ENCODE measurements around the gene GPR162.

Gene GPR162

GRCh38 chr12:6834254-6834653, 12.6 kb downstream of the GPR162 start:
- TF ChIP-seq CTCF (conservative IDR thresholded peaks at IDR 0.05; ENCODE audit: control insufficient read depth, insufficient read depth, low read depth, low read length): no peak
- no peak overlapping the region for H3K4me3 ChIP-seq (ENCODE audit: control insufficient read depth, low read depth, low read length)
- no peak for DNase-seq (ENCODE audit: low read depth)

GRCh38 chr12:6834873-6835272, 13.3 kb downstream of the GPR162 start:
- no peak overlapping the region for H3K4me3 ChIP-seq (ENCODE audit: control insufficient read depth, low read depth, low read length)
- no peak for TF ChIP-seq CTCF (conservative IDR thresholded peaks at IDR 0.05; ENCODE audit: control insufficient read depth, insufficient read depth, low read depth, low read length)
- no peak for DNase-seq (ENCODE audit: low read depth)

GRCh38 chr12:6836851-6837250, 15.2 kb downstream of the GPR162 start:
- H3K4me3 ChIP-seq (ENCODE audit: control insufficient read depth, low read depth, low read length): no peak overlapping the region
- TF ChIP-seq CTCF (conservative IDR thresholded peaks at IDR 0.05; ENCODE audit: control insufficient read depth, insufficient read depth, low read depth, low read length): no peak
- DNase-seq (ENCODE audit: low read depth): no peak

- TF ChIP-seq CTCF (conservative IDR thresholded peaks at IDR 0.05; ENCODE audit: control insufficient read depth, insufficient read depth, low read depth, low read length): no peak
- H3K4me3 ChIP-seq (ENCODE audit: control insufficient read depth, low read depth, low read length): no peak overlapping the region
- DNase-seq (ENCODE audit: low read depth): no peak
Measured at GRCh38 chr12:6837370-6838060, 15.9 kb downstream of the GPR162 start.

- no peak overlapping the region for H3K4me3 ChIP-seq (ENCODE audit: control insufficient read depth, low read depth, low read length)
- DNase-seq (ENCODE audit: low read depth): no peak
- TF ChIP-seq CTCF (conservative IDR thresholded peaks at IDR 0.05; ENCODE audit: control insufficient read depth, insufficient read depth, low read depth, low read length): no peak
Measured at GRCh38 chr12:6838854-6839253, 17.2 kb downstream of the GPR162 start.

- no peak for TF ChIP-seq CTCF (conservative IDR thresholded peaks at IDR 0.05; ENCODE audit: control insufficient read depth, insufficient read depth, low read depth, low read length)
- H3K4me3 ChIP-seq (ENCODE audit: control insufficient read depth, low read depth, low read length): no peak overlapping the region
- DNase-seq (ENCODE audit: low read depth): no peak
Measured at GRCh38 chr12:6839482-6840201, 18.0 kb downstream of the GPR162 start.

Measured in fibroblast of mammary gland (primary cell).